NB4 (cell line): ENCODE results near the gene TMEM253.

Experiments used
- TF ChIP-seq, protein P1 (sequence below): IDR thresholded peaks from 2 replicates; pipeline ENCODE4 v1.6.1; 2011; ENCODE audit warnings: low read depth, low read length
- TF ChIP-seq, protein P2 (sequence below): IDR thresholded peaks from one replicate; pipeline ENCODE4 v1.5.1; 2012; ENCODE audit warnings: low read depth, low read length

DNA sequence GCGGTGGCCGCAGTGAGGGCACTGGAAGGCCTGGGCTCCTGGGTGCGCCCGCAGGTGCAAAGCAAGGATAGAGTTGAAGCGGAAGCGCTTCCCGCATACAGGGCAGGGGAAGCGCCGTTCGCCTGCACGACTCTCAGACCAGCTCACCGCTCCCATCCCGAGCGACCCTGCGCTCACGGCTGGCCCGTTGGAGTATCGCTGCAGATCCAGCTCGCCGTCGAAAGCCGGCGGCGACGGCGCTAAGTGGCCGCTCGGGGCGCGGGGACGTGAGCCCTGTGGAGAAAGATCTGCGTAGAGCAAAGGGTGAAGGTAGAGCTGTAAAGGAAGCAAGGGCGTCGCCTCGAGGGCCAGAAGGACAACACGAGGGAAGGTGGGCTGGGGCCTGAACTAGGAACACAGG is 7.8 kb upstream of the TMEM253 start:
- TF ChIP-seq, protein P1, sequence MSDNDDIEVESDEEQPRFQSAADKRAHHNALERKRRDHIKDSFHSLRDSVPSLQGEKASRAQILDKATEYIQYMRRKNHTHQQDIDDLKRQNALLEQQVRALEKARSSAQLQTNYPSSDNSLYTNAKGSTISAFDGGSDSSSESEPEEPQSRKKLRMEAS, result no peak
- TF ChIP-seq, protein P2, sequence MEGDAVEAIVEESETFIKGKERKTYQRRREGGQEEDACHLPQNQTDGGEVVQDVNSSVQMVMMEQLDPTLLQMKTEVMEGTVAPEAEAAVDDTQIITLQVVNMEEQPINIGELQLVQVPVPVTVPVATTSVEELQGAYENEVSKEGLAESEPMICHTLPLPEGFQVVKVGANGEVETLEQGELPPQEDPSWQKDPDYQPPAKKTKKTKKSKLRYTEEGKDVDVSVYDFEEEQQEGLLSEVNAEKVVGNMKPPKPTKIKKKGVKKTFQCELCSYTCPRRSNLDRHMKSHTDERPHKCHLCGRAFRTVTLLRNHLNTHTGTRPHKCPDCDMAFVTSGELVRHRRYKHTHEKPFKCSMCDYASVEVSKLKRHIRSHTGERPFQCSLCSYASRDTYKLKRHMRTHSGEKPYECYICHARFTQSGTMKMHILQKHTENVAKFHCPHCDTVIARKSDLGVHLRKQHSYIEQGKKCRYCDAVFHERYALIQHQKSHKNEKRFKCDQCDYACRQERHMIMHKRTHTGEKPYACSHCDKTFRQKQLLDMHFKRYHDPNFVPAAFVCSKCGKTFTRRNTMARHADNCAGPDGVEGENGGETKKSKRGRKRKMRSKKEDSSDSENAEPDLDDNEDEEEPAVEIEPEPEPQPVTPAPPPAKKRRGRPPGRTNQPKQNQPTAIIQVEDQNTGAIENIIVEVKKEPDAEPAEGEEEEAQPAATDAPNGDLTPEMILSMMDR, result no peak
